ENCODE measurements around the gene TSPAN9.

DNA sequence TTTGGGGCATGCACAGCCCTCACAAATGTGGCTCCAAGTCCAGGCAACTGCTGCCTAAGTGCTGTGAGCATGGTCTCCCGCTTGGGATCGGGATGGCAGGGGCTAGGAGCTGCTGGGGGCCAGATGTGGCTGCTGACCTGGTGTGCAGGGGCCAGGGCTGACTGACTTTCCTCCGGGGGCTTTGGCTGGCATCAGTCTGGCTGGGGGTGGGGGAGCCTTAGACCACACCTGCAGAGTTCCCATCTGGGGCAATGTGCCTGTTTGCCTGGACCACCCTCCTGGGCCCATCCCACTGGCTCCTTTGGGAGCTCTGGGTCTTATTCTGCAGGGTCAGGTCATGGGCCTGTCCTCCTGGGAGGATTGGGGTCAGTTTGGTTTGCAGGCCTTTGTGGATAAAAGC lies 90.5 kb downstream of the TSPAN9 start:
- TF ChIP-seq POLR2AphosphoS5 (IDR thresholded peaks at IDR 0.05; ENCODE audit: low read depth, low read length) (no peak), SIN3A (IDR thresholded peaks at IDR 0.05; ENCODE audit: borderline replicate concordance, insufficient read depth, low read length) (no peak), TAF1 (IDR thresholded peaks at IDR 0.05; ENCODE audit: borderline replicate concordance, insufficient read depth, low read length) (no peak), FOXP2 (optimal IDR thresholded peaks at IDR 0.05; ENCODE audit: borderline replicate concordance, extremely low read depth, extremely low read length, insufficient read depth) (no peak)
- TF ChIP-seq, protein P1, sequence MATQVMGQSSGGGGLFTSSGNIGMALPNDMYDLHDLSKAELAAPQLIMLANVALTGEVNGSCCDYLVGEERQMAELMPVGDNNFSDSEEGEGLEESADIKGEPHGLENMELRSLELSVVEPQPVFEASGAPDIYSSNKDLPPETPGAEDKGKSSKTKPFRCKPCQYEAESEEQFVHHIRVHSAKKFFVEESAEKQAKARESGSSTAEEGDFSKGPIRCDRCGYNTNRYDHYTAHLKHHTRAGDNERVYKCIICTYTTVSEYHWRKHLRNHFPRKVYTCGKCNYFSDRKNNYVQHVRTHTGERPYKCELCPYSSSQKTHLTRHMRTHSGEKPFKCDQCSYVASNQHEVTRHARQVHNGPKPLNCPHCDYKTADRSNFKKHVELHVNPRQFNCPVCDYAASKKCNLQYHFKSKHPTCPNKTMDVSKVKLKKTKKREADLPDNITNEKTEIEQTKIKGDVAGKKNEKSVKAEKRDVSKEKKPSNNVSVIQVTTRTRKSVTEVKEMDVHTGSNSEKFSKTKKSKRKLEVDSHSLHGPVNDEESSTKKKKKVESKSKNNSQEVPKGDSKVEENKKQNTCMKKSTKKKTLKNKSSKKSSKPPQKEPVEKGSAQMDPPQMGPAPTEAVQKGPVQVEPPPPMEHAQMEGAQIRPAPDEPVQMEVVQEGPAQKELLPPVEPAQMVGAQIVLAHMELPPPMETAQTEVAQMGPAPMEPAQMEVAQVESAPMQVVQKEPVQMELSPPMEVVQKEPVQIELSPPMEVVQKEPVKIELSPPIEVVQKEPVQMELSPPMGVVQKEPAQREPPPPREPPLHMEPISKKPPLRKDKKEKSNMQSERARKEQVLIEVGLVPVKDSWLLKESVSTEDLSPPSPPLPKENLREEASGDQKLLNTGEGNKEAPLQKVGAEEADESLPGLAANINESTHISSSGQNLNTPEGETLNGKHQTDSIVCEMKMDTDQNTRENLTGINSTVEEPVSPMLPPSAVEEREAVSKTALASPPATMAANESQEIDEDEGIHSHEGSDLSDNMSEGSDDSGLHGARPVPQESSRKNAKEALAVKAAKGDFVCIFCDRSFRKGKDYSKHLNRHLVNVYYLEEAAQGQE (IDR thresholded peaks at IDR 0.05; ENCODE audit: insufficient read depth in 1 of 2, low read depth in 2 of 2, low read length in 2 of 2) = no peak
